ENCODE results near the gene GARNL3. TPM values are rescaled to one million over a fixed set of nuclear protein-coding genes. Genes with fewer than 3 reads are reported as not detected.
A peak's percentile ranks its signal among the peaks of the same experiment; 100 is the strongest.

GARNL3 gene
- total and polyA plus RNA-seq, 2 of the 13 experiments (the other 11 are each of a cell fraction or from before 2014, with no cell fraction given), result 3.9 to 11.0 TPM

- TF ChIP-seq ZNF232 (CRISPR knock-in tag; IDR thresholded peaks at IDR 0.05; ENCODE audit: borderline replicate concordance) (peak; percentile 59; the same call in 1 of the 2 replicates), NFYC (CRISPR knock-in tag; IDR thresholded peaks at IDR 0.05) (peak; percentile 8; the same call in 1 of the 2 replicates), ZKSCAN5 (CRISPR knock-in tag; IDR thresholded peaks at IDR 0.05) (no peak), ELK4 (CRISPR knock-in tag; IDR thresholded peaks at IDR 0.05; ENCODE audit: borderline replicate concordance) (0 out of 2 replicates have a peak, but pooled peaks have one; percentile 29), HNF1B (CRISPR knock-in tag; IDR thresholded peaks at IDR 0.05) (peak; percentile 70), ZNF720 (CRISPR knock-in tag; IDR thresholded peaks at IDR 0.05) (no peak), ZBTB38 (CRISPR knock-in tag; IDR thresholded peaks at IDR 0.05) (no peak), ELF3 (CRISPR knock-in tag; IDR thresholded peaks at IDR 0.05) (peak; percentile 41), PAWR (CRISPR knock-in tag; IDR thresholded peaks at IDR 0.05; ENCODE audit: borderline replicate concordance) (no peak), IKZF5 (CRISPR knock-in tag; IDR thresholded peaks at IDR 0.05) (peak; percentile 71; the same call in 1 of the 2 replicates), SALL2 (CRISPR knock-in tag; IDR thresholded peaks at IDR 0.05) (0 out of 2 replicates have a peak, but pooled peaks have one; percentile 43), TEAD2 (CRISPR knock-in tag; IDR thresholded peaks at IDR 0.05) (no peak), ZNF335 (CRISPR knock-in tag; IDR thresholded peaks at IDR 0.05) (peak; percentile 85; the same call in 1 of the 2 replicates), PITX1 (CRISPR knock-in tag; IDR thresholded peaks at IDR 0.05) (no peak; the same call in 1 of the 2 replicates), KLF13 (CRISPR knock-in tag; IDR thresholded peaks at IDR 0.05) (no peak)
- TF ChIP-seq, protein P1, sequence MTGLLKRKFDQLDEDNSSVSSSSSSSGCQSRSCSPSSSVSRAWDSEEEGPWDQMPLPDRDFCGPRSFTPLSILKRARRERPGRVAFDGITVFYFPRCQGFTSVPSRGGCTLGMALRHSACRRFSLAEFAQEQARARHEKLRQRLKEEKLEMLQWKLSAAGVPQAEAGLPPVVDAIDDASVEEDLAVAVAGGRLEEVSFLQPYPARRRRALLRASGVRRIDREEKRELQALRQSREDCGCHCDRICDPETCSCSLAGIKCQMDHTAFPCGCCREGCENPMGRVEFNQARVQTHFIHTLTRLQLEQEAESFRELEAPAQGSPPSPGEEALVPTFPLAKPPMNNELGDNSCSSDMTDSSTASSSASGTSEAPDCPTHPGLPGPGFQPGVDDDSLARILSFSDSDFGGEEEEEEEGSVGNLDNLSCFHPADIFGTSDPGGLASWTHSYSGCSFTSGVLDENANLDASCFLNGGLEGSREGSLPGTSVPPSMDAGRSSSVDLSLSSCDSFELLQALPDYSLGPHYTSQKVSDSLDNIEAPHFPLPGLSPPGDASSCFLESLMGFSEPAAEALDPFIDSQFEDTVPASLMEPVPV (CRISPR knock-in tag; IDR thresholded peaks at IDR 0.05), result peak; percentile 55; the same call in 1 of the 2 replicates
- TF ChIP-seq, protein P2, sequence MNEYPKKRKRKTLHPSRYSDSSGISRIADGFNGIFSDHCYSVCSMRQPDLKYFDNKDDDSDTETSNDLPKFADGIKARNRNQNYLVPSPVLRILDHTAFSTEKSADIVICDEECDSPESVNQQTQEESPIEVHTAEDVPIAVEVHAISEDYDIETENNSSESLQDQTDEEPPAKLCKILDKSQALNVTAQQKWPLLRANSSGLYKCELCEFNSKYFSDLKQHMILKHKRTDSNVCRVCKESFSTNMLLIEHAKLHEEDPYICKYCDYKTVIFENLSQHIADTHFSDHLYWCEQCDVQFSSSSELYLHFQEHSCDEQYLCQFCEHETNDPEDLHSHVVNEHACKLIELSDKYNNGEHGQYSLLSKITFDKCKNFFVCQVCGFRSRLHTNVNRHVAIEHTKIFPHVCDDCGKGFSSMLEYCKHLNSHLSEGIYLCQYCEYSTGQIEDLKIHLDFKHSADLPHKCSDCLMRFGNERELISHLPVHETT (CRISPR knock-in tag; conservative IDR thresholded peaks at IDR 0.05), result peak; percentile 39; the same call in 1 of the 2 replicates
- TF ChIP-seq, protein P3, sequence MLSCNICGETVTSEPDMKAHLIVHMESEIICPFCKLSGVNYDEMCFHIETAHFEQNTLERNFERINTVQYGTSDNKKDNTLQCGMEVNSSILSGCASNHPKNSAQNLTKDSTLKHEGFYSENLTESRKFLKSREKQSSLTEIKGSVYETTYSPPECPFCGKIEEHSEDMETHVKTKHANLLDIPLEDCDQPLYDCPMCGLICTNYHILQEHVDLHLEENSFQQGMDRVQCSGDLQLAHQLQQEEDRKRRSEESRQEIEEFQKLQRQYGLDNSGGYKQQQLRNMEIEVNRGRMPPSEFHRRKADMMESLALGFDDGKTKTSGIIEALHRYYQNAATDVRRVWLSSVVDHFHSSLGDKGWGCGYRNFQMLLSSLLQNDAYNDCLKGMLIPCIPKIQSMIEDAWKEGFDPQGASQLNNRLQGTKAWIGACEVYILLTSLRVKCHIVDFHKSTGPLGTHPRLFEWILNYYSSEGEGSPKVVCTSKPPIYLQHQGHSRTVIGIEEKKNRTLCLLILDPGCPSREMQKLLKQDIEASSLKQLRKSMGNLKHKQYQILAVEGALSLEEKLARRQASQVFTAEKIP (CRISPR knock-in tag; IDR thresholded peaks at IDR 0.05; ENCODE audit: borderline replicate concordance), result no peak
Observed at GRCh38 chr9:127423934-127424675, 159.5 kb downstream of the GARNL3 start, which contains the start of gene ZNF79 (continued).
